ENCODE measurements around the gene ZC3H4.
"Not testable (repeated sequence)": the region's sequence is repeated elsewhere in the genome, so short reads cannot be mapped to it uniquely, and the experiment has no call there.

GRCh38 chr19:47078351-47078750 lies 35.2 kb downstream of the ZC3H4 start:
- TF ChIP-seq CTCF, POLR2A (IDR thresholded peaks at IDR 0.05): not testable (repeated sequence)

All from thyroid gland (tissue), 4 donors.